Right lobe of liver (tissue), 4 donors: ENCODE data around the gene MCM3AP.

ENCODE experiments used
- CTCF ChIP-seq, 4 donors: fragments of 200-600 bp in 3 of 4; fragments of 450-650 bp in 1 of 4; IDR thresholded peaks; one replicate each; pipeline versions ENCODE4 v1.5.1 to v1.8.0; 2016 to 2022; ENCODE audit warnings: antibody characterized with exemption in 4 of 4, mild to moderate bottlenecking in 2 of 4
- POLR2A ChIP-seq: fragments of 450-650 bp; IDR thresholded peaks from one replicate; pipeline ENCODE4 v1.6.1; 2017; ENCODE audit warnings: antibody characterized with exemption, mild to moderate bottlenecking
- donor health status: DM: no; HTN: no; CAD: no.
- donor health status: DM: no; HTN: no; CAD: no.
- donor health status: DM: no; HTN: yes; CAD: no.

GRCh38 chr21:46323227-46323709 is 37.9 kb upstream of the MCM3AP start:
- TF ChIP-seq CTCF (IDR thresholded peaks at IDR 0.05) (no peak), POLR2A (no peak)
